CD14-positive monocyte (primary cell): ENCODE measurements around the gene WT1. TPM values are rescaled to one million over a fixed set of nuclear protein-coding genes. Genes with fewer than 3 reads are reported as not detected.

Source experiments
- DNase-seq, 3 donors: peaks; one replicate each; pipeline ENCODE4 v3.0.0-alpha.2; 2011 to 2022
- H2AFZ ChIP-seq: 2 replicates; pipeline ENCODE4 v1.6.0; 2012; ENCODE audit warnings: mild to moderate bottlenecking, low read depth, low read length, inconsistent platforms; ENCODE audit not compliant: insufficient read depth, poor library complexity, severe bottlenecking
- H3K27ac ChIP-seq, 2 donors: 1 replicate in 1 of 2; 2 replicates in 1 of 2; pipeline ENCODE4 v1.5.1; 2012 to 2013; ENCODE audit warnings: low read length in 2 of 2, control low read depth in 1 of 2, inconsistent platforms in 1 of 2, low read depth in 1 of 2, mild to moderate bottlenecking in 1 of 2
- H3K27me3 ChIP-seq, 2 donors: one replicate each; pipeline versions ENCODE4 v1.6.0 to v1.6.1; 2011 to 2013; ENCODE audit warnings: low read length in 2 of 2; ENCODE audit not compliant: control insufficient read depth in 2 of 2, insufficient read depth in 2 of 2
- H3K36me3 ChIP-seq, 2 donors: replicated peaks in 1 of 2; 1 replicate in 1 of 2; 2 replicates in 1 of 2; pipeline versions ENCODE4 v1.5.1 to v1.6.1; 2012 to 2013; ENCODE audit warnings: low read length in 2 of 2, control low read depth in 1 of 2, inconsistent platforms in 1 of 2, mild to moderate bottlenecking in 1 of 2; ENCODE audit not compliant: insufficient read depth in 2 of 2, control insufficient read depth in 1 of 2
- H3K4me1 ChIP-seq, 2 donors: 1 replicate in 1 of 2; 2 replicates in 1 of 2; pipeline versions ENCODE4 v1.5.1 to v1.6.1; 2012 to 2013; ENCODE audit warnings: low read length in 2 of 2, control low read depth in 1 of 2, inconsistent platforms in 1 of 2, mild to moderate bottlenecking in 1 of 2, moderate library complexity in 1 of 2; ENCODE audit not compliant: insufficient read depth in 2 of 2, control insufficient read depth in 1 of 2
- H3K4me2 ChIP-seq: replicated peaks from 2 replicates; pipeline ENCODE3; 2012; ENCODE audit warnings: low read length, moderate library complexity, mild to moderate bottlenecking; ENCODE audit not compliant: poor library complexity, severe bottlenecking; ENCODE audit errors: extremely low read depth
- H3K4me3 ChIP-seq, 3 experiments: fragments of 200-600 bp in 1 of 3; sonication (generic) in 1 of 3; replicated peaks in 1 of 3; 1 replicate in 2 of 3; 2 replicates in 1 of 3; pipeline ENCODE4 v1.5.1; 2011 to 2013; ENCODE audit warnings: low read length in 3 of 3, mild to moderate bottlenecking in 3 of 3, control low read depth in 2 of 3, low read depth in 2 of 3, inconsistent platforms in 1 of 3, moderate library complexity in 1 of 3
- H3K79me2 ChIP-seq: 2 replicates; pipeline ENCODE4 v1.6.0; 2012; ENCODE audit warnings: mild to moderate bottlenecking, control low read depth, inconsistent platforms, low read length, moderate library complexity; ENCODE audit not compliant: insufficient read depth
- H3K9ac ChIP-seq: 2 replicates; pipeline ENCODE4 v1.6.0; 2017; ENCODE audit warnings: low read length, mild to moderate bottlenecking; ENCODE audit not compliant: insufficient read depth, poor library complexity, severe bottlenecking
- H3K9me3 ChIP-seq, 2 donors: replicated peaks in 1 of 2; 1 replicate in 1 of 2; 2 replicates in 1 of 2; pipeline versions ENCODE4 v1.5.1 to v1.6.1; 2012 to 2013; ENCODE audit warnings: low read length in 2 of 2, control low read depth in 1 of 2; ENCODE audit not compliant: control insufficient read depth in 1 of 2, insufficient read depth in 1 of 2
- H4K20me1 ChIP-seq: 2 replicates; pipeline ENCODE4 v1.6.0; 2012; ENCODE audit warnings: mild to moderate bottlenecking, low read length, control low read depth, moderate library complexity; ENCODE audit not compliant: insufficient read depth
- H3K27ac Mint-ChIP-seq, 7 donors: one replicate each; pipeline ENCODE4 v1.8.0; 2020; ENCODE audit warnings: mild to moderate bottlenecking in 7 of 7, mixed read lengths in 7 of 7, moderate library complexity in 6 of 7, inconsistent platforms in 2 of 7
- H3K27me3 Mint-ChIP-seq, 3 donors: one replicate each; pipeline ENCODE4 v1.8.0; 2021 to 2022; ENCODE audit warnings: low read depth in 3 of 3, mild to moderate bottlenecking in 3 of 3, mixed read lengths in 3 of 3, moderate library complexity in 3 of 3, inconsistent platforms in 1 of 3
- H3K36me3 Mint-ChIP-seq, 2 donors: one replicate each; pipeline ENCODE4 v1.8.0; 2020; ENCODE audit warnings: mixed read lengths in 2 of 2, inconsistent platforms in 1 of 2, mild to moderate bottlenecking in 1 of 2
- H3K4me1 Mint-ChIP-seq: one replicate; pipeline ENCODE4 v1.8.0; 2020; ENCODE audit warnings: mild to moderate bottlenecking, mixed read lengths
- H3K4me3 Mint-ChIP-seq, 2 donors: one replicate each; pipeline ENCODE4 v1.8.0; 2020; ENCODE audit warnings: mild to moderate bottlenecking in 2 of 2, mixed read lengths in 2 of 2, moderate library complexity in 1 of 2
- H3K9me3 Mint-ChIP-seq, 7 donors: one replicate each; pipeline ENCODE4 v1.8.0; 2020 to 2022; ENCODE audit warnings: mixed read lengths in 7 of 7, mild to moderate bottlenecking in 6 of 7, moderate library complexity in 6 of 7, inconsistent platforms in 2 of 7
- WGBS: methylation state at CpG from one replicate; pipeline ENCODE4 v1.1.5; 2013; ENCODE audit warnings: missing lambda C conversion rate; ENCODE audit not compliant: insufficient coverage; 5-methylcytosine and 5-hydroxymethylcytosine counted together
- intact Hi-C, 2 donors: fragments of 100-400 bp; cut with micrococcal nuclease; formaldehyde crosslinking; loops; one replicate each; pipeline versions ENCODE4 v1.15.0 to v1.15.1; 2023
- polyA plus RNA-seq, 3 donors: library from polyadenylated mRNA; depleted of rRNA in 1 of 3; unstranded in 2 of 3; stranded (reverse) in 1 of 3; fragments of 300-500 nt in 2 of 3; fragments of >200 nt in 1 of 3; fragmentation: Illumina TruSeq in 2 of 3; gene quantifications; 1 replicate in 2 of 3; 2 replicates in 1 of 3; pipeline ENCODE4 v1.2.3, GENCODE V29; 2012 to 2021
- TF ChIP-seq, protein P1 (sequence below): fragments of 200-600 bp; IDR thresholded peaks from one replicate; pipeline ENCODE4 v1.8.0; 2022; ENCODE audit warnings: antibody characterized with exemption, mild to moderate bottlenecking

WT1 gene
- polyA plus RNA-seq, 3 donors, result not detected

DNA sequence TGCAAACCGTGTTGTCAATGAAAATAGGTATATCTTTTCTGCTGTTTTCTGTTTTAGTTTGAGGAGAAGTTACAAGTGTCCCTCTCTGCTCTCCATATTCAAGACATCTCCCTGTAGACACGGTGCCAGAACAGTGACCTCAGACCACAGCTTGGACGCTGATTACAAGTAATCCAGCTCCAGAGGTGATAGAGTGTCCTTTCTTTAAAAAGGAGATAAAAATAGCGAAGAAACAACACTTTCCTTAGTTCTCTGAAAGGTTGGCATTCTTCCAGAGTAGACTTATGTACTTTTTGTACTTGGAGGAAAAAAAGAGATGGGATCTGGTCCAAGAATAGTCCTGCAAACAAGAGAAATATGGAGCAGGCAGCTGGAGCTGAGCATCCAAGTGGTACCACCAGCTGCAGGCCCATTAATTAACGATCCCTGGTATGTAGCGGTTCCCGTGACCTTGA lies 43.0 kb upstream of the WT1 start:
- no peak overlapping the region for H3K4me2 ChIP-seq
- Mint-ChIP-seq H3K9me3 (peaks cover 0 to 2% (median 0%) of the 10 kb centered on the region in 7 donors), H3K27ac (no peak overlapping the region), H3K27me3 (peaks cover 4 to 6% (median 5%) of the 10 kb centered on the region in 3 donors), H3K36me3 (no peaks in the 10 kb centered on the region), H3K4me1 (no peaks in the 10 kb centered on the region), H3K4me3 (no peak overlapping the region)
- H3K79me2 ChIP-seq, result no peaks in the 10 kb centered on the region
- H3K9ac ChIP-seq, result no peak overlapping the region
- no peaks in the 10 kb centered on the region for H4K20me1 ChIP-seq
- no peak overlapping the region for H2AFZ ChIP-seq
- no peaks in the 10 kb centered on the region for H3K36me3 ChIP-seq
- TF ChIP-seq, protein P1, sequence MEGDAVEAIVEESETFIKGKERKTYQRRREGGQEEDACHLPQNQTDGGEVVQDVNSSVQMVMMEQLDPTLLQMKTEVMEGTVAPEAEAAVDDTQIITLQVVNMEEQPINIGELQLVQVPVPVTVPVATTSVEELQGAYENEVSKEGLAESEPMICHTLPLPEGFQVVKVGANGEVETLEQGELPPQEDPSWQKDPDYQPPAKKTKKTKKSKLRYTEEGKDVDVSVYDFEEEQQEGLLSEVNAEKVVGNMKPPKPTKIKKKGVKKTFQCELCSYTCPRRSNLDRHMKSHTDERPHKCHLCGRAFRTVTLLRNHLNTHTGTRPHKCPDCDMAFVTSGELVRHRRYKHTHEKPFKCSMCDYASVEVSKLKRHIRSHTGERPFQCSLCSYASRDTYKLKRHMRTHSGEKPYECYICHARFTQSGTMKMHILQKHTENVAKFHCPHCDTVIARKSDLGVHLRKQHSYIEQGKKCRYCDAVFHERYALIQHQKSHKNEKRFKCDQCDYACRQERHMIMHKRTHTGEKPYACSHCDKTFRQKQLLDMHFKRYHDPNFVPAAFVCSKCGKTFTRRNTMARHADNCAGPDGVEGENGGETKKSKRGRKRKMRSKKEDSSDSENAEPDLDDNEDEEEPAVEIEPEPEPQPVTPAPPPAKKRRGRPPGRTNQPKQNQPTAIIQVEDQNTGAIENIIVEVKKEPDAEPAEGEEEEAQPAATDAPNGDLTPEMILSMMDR, result no peak
- H3K4me1 ChIP-seq, result no peaks in the 10 kb centered on the region
- 100% methylated on average over 2 of the region's 7 CpGs for WGBS
- intact Hi-C loops, result no loop called here
- no peak overlapping the region for H3K4me3 ChIP-seq
- H3K27me3 ChIP-seq, result no peaks in the 10 kb centered on the region
- DNase-seq, result no peak
- no peaks in the 10 kb centered on the region for H3K9me3 ChIP-seq
- no peak overlapping the region for H3K27ac ChIP-seq

DNA sequence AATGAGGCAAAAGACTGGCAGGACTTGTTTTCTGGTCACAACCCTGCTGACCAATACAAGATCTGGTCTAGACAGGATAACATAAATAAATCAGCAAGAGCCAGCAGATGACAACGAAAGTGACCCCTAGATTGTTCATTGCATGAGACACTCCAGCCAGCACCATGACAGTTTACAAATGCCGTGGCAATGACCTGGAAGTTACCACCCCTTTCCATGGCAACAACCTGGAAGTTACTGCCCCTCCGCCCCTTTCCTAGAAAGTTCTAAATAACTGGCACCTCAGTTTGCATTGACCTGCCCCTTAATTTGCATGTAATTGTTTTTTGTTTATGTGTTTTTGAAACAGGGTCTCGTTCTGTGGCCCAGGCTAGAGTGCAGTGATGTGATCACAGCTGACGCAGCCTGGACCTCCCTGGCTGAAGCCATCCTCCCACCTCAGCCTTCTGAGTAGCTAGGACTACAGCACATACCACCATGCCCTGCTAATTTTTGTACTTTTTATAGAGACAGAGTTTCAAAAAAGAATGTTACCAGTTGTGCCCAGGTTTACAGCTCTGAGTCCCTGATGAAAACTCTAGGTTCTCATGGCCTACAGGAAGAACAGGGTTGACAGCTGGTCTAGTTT lies 38.1 kb upstream of the WT1 start:
- H3K27me3 ChIP-seq, result no peaks in the 10 kb centered on the region
- H3K4me3 ChIP-seq, result no peak overlapping the region
- H3K36me3 Mint-ChIP-seq, result no peaks in the 10 kb centered on the region
- peaks cover 7% of the 10 kb centered on the region in 2 donors for H3K4me1 ChIP-seq
- no peaks in the 10 kb centered on the region for H3K9me3 ChIP-seq
- H3K27me3 Mint-ChIP-seq, result peaks cover 2 to 5% (median 4%) of the 10 kb centered on the region in 3 donors
- no peak overlapping the region for H2AFZ ChIP-seq
- H3K9me3 Mint-ChIP-seq, result peaks cover 0 to 2% (median 0%) of the 10 kb centered on the region in 7 donors
- no peak overlapping the region for H3K9ac ChIP-seq
- peaks cover 11% of the 10 kb centered on the region for H3K4me1 Mint-ChIP-seq
- H3K27ac ChIP-seq, result no peak overlapping the region
- no peak overlapping the region for H3K4me2 ChIP-seq
- H3K79me2 ChIP-seq, result no peaks in the 10 kb centered on the region
- H4K20me1 ChIP-seq, result no peaks in the 10 kb centered on the region
- 100% methylated on average over 2 of the region's 5 CpGs for WGBS
- intact Hi-C loops, result no loop called here
- H3K4me3 Mint-ChIP-seq, result no peak overlapping the region
- TF ChIP-seq, protein P1, result no peak
- H3K27ac Mint-ChIP-seq, result no peak overlapping the region
- no peak for DNase-seq
- no peaks in the 10 kb centered on the region for H3K36me3 ChIP-seq
